Left colon (tissue), 2 donors: ENCODE data around the gene B4GALT5. TPM values are rescaled to one million over a fixed set of nuclear protein-coding genes. Genes with fewer than 3 reads are reported as not detected.
"Not testable (repeated sequence)": the region's sequence is repeated elsewhere in the genome, so short reads cannot be mapped to it uniquely, and the experiment has no call there.

Experiments used
- ATAC-seq: fragments of 200-7000 bp; cut with Tn5 transposase; one replicate; pipeline ENCODE4 v1.9.1; 2020; ENCODE audit warnings: mild to moderate bottlenecking, moderate library complexity
- DNase-seq, 2 donors: peaks; one replicate each; pipeline ENCODE4 v3.0.0-alpha.2; 2020
- intact Hi-C, 2 donors: fragments of 100-400 bp; cut with DNase I in 1 of 2; cut with micrococcal nuclease in 1 of 2; formaldehyde crosslinking; loops; one replicate each; pipeline versions ENCODE4 v1.11.2 to v1.14.0; 2022; cut with DNase I, micrococcal nuclease
- total RNA-seq, 2 donors: library from RNA; stranded (reverse); fragmentation: NEBNext Ultra II Directional; extraction: Animal tissue kit (Norgen Biotek cat#: 25700); gene quantifications; one replicate each; pipeline ENCODE4 v1.2.1, GENCODE V29; 2021
- donor health status: DM: no; HTN: no; CAD: no.
- donor health status: DM: yes; HTN: yes; CAD: no.

B4GALT5 gene
- total RNA-seq, 2 donors from 2014 or later = 58.1 to 64.8 TPM

DNA sequence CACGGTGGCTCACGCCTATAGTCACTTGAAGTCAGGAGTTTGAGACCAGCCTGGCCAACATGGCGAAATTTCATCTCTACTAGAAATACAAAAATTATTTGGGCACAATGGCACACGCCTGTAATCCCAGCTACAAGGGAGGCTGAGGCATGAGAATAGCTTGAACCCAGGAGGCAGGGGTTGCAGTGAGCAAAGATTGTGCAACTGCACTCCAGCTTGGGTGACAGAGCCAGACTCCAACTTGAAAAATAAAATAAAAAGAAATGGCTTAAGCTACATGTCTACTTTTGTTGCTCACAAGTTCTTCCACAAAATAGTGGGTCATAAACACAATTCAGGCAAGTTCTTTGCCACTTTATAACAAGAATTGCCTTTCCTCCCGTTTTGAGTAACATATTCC, 27.1 kb upstream of the B4GALT5 start:
- DNase-seq (no peak), ATAC-seq (no peak)
- intact Hi-C loops = no loop called here

DNA sequence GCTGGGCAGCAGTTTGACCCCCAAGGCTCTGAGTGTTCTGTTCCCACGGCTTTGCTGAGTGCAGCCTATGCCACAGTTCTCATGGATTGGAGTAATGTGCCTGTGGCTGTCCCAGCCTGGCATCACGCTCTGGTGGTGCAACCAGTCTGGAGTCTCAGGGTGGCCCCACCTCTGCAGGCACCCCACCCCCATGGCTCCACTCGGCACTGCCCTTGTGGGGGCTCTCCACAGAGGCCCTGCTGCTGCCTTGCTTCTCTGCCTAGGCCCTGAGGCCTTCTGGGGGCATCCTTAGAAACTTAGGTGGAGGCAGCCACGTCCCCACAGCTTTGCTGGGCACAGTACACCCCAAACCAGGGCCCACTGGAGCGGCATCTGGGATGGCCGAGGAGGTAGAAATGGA, 25.4 kb upstream of the B4GALT5 start:
- intact Hi-C loops = no loop called here
- DNase-seq = no peak
- no peak for ATAC-seq

DNA sequence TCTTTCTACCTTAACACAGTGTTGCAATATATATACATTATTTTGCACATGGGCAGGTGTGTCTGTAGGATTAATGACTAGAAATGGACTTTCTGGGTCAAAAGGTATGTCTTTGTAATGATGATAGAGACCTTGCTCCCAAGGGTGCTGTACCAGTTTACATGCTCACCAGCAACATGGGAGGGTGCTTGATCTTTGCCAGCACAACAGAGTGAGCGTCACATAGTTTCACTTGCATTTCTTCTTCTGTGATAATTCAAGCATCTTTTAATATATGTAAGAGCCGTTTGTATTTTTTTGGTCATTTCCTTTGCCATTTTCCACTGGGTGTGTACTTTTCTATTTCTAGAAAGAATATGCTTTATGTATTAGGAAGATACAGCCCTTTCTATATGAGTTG, 23.6 kb upstream of the B4GALT5 start:
- no peak for DNase-seq
- no peak for ATAC-seq
- intact Hi-C loops = no loop called here

DNA sequence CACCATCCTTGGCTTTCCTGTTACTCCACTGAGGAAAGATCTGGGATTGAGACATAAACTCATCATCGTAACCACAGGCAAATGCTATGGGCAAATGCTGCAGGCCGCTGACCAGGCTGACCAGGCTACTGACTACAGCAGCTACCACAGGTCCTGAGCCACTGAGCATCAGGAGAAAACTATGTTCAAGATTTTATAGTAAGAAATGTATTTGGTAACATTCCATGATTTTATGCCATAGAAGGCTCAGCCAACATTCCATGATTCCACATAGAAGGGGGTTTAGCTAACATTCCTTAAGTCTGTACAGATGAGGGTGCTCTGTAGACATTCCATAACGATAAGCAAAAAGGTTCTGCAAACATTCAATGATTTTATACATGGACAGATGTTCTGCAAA, 16.1 kb upstream of the B4GALT5 start:
- intact Hi-C loops = no loop called here
- ATAC-seq (no peak), DNase-seq (no peak)

DNA sequence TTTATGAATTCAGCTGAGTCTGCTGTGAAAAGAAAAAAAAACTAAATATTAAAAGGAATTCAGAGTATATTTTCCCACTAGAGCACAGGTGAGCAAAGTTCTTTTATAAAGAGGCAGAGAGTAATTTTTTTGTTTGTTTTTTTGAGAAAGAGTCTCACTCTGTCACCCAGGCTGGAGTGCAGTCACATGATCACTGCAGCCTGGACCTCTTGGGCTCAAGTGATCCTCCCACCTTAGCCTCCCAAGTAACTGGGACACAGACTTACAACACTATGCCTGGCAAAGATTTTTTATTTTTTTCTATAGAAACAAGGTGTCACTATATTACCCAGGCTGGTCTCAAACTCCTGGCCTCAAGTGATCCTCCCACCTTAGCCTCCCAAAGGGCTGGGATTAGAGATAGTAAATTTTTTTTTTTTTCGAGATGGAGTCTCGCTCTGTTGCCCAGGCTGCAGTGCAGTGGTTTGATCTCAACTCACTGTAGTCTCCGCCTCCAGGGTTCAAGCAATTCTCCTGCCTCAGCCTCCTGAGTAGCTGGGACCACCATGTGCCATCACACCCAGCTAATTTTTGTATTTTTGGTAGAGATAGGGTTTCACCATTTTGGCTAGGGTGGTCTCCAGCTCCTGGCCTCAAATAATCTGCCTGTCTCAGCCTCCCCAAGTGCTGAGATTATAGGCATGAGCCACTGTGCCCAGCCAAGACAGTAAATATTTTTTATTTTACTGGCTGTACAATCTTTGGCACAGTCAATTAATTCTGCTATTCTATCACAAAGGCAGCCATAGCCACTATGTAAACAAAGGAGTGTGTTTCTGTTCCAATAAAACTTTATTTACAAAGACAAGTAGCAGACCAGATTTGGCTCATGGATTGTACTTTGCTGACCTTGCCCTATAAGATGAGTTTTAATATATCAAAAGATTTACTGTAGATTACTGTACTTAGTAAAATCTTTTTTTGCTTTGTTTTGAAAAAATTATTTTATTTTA, 14.5 kb upstream of the B4GALT5 start:
- no peak for DNase-seq
- intact Hi-C loops = no loop called here
- ATAC-seq = no peak

DNA sequence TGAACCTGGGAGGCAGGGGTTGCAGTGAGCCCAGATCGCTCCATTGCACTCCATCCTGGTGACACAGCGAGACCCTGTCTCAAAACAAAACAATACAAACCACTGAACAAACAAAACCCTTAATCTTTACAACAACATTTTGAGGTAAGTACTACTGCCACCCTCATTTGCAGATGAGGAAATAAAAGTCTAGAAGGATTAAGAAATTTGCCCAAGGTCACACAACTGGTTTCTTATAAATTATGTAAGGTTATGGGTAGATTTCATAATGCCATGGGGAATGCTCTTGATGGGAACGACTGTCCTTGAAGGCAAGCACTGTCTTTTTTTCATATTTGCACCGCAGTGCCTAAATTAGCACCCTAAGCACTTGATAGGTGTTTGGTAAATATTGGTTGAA, 13.8 kb upstream of the B4GALT5 start:
- ATAC-seq (no peak), DNase-seq (no peak)
- intact Hi-C loops = no loop called here

DNA sequence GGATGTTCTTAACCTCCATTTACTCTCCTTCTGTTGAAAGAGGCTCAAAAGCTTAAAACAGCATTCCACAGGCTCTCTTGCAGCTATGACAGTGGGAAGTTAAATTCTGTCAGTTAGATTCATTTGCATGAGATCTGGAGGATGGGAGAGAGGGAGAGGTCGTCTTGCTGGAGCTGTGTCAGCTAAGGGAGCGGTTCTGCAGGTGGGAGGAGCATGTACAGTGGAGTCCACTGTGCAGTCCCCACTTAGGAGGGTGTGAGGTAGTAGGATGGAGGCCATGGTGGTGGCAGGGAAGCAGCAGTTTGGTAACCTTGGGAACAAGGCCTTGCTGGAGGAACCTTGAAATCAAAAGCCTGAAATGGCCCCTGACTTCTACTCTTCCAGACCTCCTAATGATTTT, 12.0 kb upstream of the B4GALT5 start:
- ATAC-seq = peak; percentile 48
- DNase-seq = no peak
- intact Hi-C loops = no loop called here

DNA sequence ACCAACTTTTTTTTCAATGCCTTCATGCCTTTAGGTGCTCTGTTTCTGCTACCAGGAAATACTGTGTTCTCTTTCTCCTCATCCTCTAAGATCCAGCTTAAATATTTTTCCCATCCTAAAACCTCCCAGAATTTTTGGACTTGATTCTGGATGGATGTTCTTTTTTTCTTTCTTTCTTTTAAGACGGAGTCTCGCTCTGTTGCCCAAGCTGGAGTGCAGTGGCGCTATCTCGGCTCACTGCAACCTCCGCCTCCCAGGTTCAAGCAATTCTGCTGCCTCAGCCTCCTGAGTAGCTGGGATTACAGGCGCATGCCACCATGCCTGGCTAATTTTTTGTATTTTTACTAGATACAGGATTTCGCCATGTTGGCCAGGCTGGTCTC, 11.5 kb upstream of the B4GALT5 start:
- DNase-seq, intact Hi-C loops, ATAC-seq: not testable (repeated sequence)

DNA sequence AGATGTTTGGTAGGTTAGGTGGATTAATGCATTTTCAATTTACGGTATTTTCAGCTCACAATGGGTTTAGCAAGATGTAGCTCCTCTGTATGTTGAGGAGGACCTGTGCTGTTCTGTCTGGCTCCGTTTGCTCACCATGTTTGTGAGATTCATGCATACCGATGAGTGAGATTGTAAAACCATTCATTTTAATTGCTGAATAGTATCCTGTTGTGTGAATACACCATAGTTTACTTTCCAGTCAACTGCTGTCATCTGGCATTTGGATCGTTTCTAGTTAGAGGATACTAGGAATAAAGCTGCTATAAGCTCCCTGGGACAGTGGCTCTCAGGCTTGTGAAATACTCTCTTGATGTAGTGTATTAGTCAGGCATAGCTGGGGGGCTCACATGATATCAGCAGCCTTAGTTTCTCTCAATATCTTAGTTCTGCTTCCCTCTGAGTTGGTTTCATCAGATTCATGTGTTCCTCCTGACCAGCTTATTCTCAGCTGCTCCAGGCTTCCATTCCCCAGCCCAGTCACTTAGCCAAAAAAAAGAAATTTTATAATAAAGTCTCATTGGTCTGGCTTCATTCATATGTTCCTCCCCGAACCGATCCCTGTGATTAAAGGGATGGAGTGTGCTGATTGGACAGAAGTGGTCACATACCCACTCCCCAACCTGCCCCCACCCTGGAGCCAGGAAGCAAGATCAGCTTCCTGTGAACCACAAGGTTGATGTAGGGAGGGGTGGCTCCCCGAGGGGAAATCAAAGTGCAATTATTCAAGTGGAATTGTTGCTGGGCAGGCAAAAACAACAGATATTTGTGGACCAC, 10.9 kb upstream of the B4GALT5 start:
- ATAC-seq (peak; percentile 76), DNase-seq (peak in 1 of 2 donors; percentile 39)
- intact Hi-C loops = no loop called here

DNA sequence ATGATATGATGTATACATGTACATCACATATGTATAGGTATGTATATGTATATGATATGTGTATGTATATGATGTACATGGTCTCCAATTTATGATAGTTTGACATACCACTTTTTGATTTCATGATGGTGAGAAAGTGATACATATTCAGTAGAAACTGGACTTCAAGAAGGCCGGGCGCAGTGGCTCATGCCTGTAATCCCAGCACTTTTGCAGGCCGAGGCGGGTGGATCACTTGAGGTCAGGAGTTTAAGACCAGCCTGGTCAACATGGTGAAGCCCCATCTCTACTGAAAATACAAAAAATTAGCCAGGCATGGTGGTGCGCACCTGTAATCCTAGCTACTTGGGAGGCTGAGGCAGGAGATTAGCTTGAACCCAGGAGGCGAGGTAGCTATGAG, 10.1 kb upstream of the B4GALT5 start:
- intact Hi-C loops, ATAC-seq, DNase-seq: not testable (repeated sequence)

DNA sequence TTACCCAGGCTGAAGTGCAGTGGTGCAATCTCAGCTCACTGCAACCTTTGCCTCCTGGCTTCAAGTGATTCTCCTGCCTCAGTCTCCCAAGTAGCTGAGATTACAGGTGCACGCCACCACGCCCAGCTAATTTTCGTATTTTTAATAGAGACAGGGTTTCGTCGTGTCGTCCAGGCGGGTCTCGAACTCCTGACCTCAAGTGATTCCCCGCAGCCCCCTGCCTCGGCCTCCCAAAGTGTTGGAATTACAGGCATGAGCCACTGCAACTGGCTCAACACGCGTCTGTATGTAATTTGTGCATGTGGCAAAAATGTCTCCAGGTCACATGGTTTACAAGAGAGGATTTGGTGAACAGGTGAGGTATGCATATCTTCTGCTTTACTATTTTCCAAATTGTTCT, 7.6 kb upstream of the B4GALT5 start:
- intact Hi-C loops, ATAC-seq, DNase-seq: not testable (repeated sequence)

DNA sequence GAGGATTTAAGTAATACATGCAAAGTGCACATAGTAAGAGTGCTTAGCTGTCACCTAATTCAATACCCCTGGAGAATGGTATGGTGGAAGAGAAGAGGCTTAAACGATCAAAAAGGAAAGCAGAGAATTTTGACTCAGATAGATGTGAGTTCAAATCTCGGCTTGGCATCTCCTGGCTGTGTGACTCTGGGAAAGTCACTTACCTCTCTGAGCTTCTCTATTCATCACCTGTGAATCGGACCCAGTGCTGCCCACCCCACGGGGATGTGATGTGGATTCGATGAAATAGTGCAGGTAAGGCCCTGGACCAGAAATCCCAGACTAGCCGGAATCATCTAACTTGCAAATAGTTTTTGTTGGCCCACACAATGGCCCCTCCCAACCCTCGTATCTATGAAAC, 1.8 kb upstream of the B4GALT5 start:
- ATAC-seq (no peak), DNase-seq (no peak)
- intact Hi-C loops = no loop called here

DNA sequence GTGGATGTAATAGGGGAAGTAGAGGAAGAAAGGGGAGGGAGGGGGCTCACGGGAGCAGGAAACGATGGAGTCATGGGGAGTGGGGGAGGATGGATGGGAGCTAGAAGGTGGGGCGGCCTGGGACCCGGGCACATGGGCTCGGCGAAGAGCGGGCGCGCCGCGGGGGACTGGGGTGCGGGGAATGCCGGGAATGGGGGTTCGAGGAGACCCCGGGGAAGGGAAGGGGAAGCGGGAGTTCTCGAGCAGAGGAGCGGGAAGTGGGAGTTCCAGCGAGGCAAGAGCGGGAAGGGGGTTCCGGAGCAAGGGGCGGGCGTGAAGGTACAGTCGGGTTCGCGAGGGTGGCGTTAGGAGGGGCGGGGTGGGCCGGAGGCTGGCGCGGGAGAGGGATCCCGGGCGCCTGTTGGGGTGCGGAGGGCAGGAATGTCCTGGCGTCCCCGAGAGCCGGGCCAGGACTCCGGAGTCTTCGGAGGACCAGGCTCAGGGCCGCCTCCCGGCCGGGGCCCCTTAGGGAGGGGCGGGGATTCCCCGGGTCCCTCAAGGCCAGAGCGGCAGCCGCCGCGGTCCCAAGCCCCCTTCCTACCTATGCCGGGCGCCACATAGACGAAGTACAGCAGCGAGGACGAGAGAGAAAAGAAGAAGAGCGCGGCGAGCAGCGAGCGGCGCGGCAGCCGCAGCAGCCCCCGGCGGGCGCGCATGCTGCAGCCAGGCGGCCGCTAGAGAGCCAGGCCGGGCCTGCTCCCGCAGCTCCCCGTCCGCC, 504 bp downstream of the B4GALT5 start:
- ATAC-seq = peak; percentile 55
- DNase-seq = peak; percentile 38 to 66
- intact Hi-C loops = no loop called here

DNA sequence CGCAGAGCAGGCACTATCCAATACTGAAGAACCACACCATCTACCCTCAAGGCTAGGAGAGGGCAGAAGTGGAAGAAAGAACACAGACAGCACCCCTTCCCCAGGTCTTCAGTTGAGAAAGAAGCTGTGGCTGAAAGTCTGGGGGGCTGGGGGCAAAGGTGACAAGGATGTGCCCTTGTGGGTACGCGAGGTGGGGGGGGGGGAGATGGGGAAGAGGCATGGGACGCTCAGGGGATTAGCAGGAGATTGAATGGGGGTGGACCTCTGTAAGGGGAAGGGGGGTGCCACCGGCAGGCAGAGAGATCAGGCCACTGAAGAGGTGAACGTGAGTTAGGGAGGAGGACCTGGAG, 1.1 kb downstream of the B4GALT5 start:
- intact Hi-C loops = no loop called here
- DNase-seq (peak in 1 of 2 donors; percentile 28), ATAC-seq (peak; percentile 11)

DNA sequence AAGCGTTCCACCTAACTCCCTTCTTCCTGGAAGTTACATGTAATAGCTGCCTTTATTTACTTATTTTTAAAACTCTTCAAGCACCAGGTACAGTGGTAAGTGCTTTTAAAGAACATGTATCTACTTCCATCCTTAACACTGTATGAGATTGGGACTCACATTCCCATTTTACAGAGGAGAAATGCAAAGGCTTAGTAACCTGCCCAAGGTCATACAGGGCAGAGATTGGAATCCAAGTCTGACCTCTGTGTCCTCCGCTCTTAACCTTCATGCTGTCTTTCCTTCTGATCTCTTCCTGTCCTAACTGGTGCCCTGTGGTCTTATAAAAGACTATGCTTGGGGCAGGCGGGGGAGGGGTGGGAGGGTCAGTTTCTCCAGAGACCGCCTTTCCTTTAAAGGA, 1.6 kb downstream of the B4GALT5 start:
- DNase-seq = no peak
- ATAC-seq = peak; percentile 10
- intact Hi-C loops = no loop called here

DNA sequence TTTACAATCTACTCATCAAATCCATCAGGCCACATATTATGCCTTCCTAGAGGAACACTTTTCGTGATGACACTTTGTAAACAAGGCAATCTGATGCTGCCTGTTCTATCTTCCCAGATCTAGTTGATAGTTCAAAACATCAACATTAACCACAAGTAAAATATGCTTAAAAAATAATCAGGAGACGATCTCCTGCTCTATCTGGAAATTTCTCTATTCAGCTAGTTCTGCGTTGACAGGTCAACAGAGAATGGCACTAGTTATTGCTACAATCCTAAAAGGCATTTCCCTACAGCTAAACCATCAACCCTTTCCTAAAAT, 2.1 kb downstream of the B4GALT5 start:
- intact Hi-C loops = no loop called here
- ATAC-seq (no peak), DNase-seq (no peak)

DNA sequence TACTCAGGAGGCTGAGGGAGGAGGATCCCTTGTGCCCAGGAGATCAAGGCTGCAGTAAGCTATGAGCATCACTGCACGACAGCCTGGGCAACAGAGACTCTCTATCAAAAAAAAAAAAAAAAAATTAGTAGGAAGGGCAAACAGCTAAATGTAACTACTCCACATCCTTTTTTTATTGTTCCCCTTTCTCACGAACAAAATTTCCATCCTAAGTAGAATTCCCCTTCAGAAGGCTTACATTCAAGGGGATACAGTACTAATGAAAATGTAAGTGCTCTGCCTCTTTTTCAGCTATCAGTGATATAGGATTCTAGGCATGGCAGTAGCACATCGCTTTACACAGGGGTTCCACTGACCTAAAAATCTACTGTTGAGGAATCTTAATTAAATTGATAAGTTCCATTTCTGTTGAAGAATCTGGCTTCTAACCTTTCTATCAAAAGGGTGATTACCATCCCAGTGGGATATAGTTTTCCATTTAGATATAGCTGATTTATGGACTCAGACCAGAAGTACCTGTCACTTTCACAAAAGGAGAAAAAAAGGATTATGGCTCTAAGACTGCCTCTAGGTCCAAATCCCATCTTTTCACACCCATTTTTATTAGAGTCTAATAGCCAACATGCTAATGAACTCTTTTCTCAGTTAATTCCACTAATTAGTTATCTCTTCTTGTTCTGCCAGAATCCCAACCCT, 2.6 kb downstream of the B4GALT5 start:
- ATAC-seq = no peak
- DNase-seq = no peak
- intact Hi-C loops = no loop called here

DNA sequence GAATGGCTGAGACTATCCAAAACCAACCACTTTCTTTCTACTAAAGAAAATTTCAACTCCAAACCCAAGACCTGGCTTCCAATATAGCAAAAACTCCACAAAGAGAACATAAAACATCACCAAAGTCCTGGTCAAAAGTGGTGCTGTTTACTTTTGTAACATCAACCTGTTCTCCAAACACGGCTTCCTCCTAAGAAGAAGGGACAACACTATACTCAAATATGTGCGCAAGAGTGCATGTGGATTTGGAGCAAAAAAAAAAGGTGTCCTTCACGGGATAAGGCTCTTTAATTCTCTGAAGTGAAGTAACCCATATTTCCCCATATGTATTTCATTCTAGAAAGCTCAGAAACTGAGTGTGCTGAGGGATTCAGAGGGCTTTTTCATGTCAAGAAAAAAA, 6.6 kb downstream of the B4GALT5 start:
- intact Hi-C loops = no loop called here
- ATAC-seq = no peak

DNA sequence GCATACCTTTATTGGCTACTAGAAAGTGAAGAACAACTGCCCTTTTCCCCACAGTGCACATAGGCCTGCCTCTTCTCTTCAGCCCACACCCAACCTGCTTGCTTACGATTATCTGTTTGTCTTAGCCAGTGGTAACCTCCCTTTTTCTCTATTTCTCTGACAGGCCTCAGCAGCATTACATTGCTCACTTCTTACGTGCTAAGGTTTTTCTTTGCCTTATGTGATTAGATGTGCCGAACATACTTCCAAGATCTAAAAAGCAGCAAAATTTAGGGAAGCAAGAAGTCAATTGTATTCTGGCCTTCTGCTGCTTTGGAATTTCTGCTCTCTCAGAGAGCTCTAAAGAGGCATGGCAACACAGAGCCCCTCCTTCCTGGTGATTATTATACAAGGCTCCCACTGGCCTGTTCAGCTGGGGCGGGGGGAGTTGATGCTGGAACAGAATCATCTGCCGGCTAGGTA, 7.0 kb downstream of the B4GALT5 start:
- intact Hi-C loops = no loop called here
- DNase-seq = peak in 1 of 2 donors; percentile 50
- peak; percentile 91 for ATAC-seq

More for the DNA sequence above, 6.6 kb downstream of the B4GALT5 start:
- DNase-seq = no peak
